WTC11 (cell line): Measurements from ENCODE around the gene FBN2.

Experiments
- ATF2 ChIP-seq: sonication (generic); formaldehyde crosslinking; IDR thresholded peaks from 2 replicates; pipeline ENCODE4 v1.8.1; 2022; ENCODE audit warnings: low read depth, missing genetic modification reagents, borderline replicate concordance
- CREB1 ChIP-seq: sonication (generic); formaldehyde crosslinking; IDR thresholded peaks from 2 replicates; pipeline ENCODE4 v1.8.0; 2023; ENCODE audit warnings: mild to moderate bottlenecking, missing genetic modification reagents
- E2F4 ChIP-seq: sonication (generic); formaldehyde crosslinking; IDR thresholded peaks from 2 replicates; pipeline ENCODE4 v1.8.1; 2022; ENCODE audit warnings: low read depth, mild to moderate bottlenecking, moderate library complexity, missing genetic modification reagents, borderline replicate concordance
- GABPB1 ChIP-seq: sonication (generic); formaldehyde crosslinking; IDR thresholded peaks from 2 replicates; pipeline ENCODE4 v1.8.1; 2023; ENCODE audit warnings: mild to moderate bottlenecking, missing genetic modification reagents
- IRF2 ChIP-seq: sonication (generic); formaldehyde crosslinking; IDR thresholded peaks from 2 replicates; pipeline ENCODE4 v1.8.0; 2022; ENCODE audit warnings: low read depth, missing genetic modification reagents, borderline replicate concordance
- NFYB ChIP-seq: sonication (generic); formaldehyde crosslinking; conservative IDR thresholded peaks from 2 replicates; pipeline ENCODE4 v1.8.0; 2022; ENCODE audit warnings: low read depth, missing genetic modification reagents
- TEAD4 ChIP-seq: sonication (generic); formaldehyde crosslinking; IDR thresholded peaks from 2 replicates; pipeline ENCODE4 v1.8.0; 2022; ENCODE audit warnings: mild to moderate bottlenecking, missing genetic modification reagents
- ZNF138 ChIP-seq: sonication (generic); formaldehyde crosslinking; conservative IDR thresholded peaks from 2 replicates; pipeline ENCODE4 v1.8.1; 2022; ENCODE audit warnings: mild to moderate bottlenecking, moderate library complexity, missing genetic modification reagents
- ZNF263 ChIP-seq: sonication (generic); formaldehyde crosslinking; IDR thresholded peaks from 2 replicates; pipeline ENCODE4 v1.8.1; 2022; ENCODE audit warnings: low read depth, mild to moderate bottlenecking, moderate library complexity, missing genetic modification reagents
- ZNF281 ChIP-seq: sonication (generic); formaldehyde crosslinking; IDR thresholded peaks from 2 replicates; pipeline ENCODE4 v1.8.0; 2023; ENCODE audit warnings: mild to moderate bottlenecking, missing genetic modification reagents
- ZNF416 ChIP-seq: fragments of 250-450 bp; sonication (Bioruptor Pico); IDR thresholded peaks from 2 replicates; pipeline ENCODE4 v1.9.0; 2021; ENCODE audit warnings: mild to moderate bottlenecking, inconsistent platforms
- TF ChIP-seq, protein P1 (sequence below): fragments of 200-600 bp; IDR thresholded peaks from 2 replicates; pipeline ENCODE4 v1.8.0; 2022; ENCODE audit warnings: antibody characterized with exemption
- TF ChIP-seq, protein P2 (sequence below): fragments of 250-450 bp; sonication (Bioruptor Pico); IDR thresholded peaks from 2 replicates; pipeline ENCODE4 v1.9.0; 2021; ENCODE audit warnings: mild to moderate bottlenecking, borderline replicate concordance
- TF ChIP-seq, protein P3 (sequence below): sonication (generic); formaldehyde crosslinking; conservative IDR thresholded peaks from 2 replicates; pipeline ENCODE4 v1.8.1; 2022; ENCODE audit warnings: mild to moderate bottlenecking, missing genetic modification reagents

DNA sequence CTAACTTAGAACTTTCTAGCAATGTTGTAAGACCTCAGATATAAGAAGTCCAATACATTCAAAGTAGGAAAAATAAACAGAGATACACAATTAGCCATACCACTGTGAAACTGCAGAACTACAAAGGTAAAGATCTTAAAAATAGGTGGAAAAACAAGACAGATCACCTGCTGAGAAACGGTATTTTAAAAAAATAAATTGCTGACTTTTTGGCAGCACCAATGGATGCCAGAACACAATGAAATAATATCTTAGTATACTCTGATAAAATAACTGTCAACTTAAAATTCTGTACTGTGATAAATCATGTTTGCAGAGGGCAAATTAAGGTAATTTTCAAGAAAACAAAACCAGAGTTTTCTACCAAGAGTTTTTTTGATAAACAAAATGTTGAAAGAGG is 138.9 kb downstream of the FBN2 start:
- TF ChIP-seq ZNF263 (CRISPR knock-in tag) (no peak), E2F4 (CRISPR knock-in tag) (no peak), ATF2 (CRISPR knock-in tag) (no peak), ZNF416 (CRISPR knock-in tag) (no peak), IRF2 (CRISPR knock-in tag) (no peak), TEAD4 (CRISPR knock-in tag) (no peak), GABPB1 (CRISPR knock-in tag) (no peak), ZNF281 (no peak), ZNF138 (CRISPR knock-in tag) (no peak), CREB1 (CRISPR knock-in tag) (no peak), NFYB (CRISPR knock-in tag) (no peak)
- TF ChIP-seq, protein P1, sequence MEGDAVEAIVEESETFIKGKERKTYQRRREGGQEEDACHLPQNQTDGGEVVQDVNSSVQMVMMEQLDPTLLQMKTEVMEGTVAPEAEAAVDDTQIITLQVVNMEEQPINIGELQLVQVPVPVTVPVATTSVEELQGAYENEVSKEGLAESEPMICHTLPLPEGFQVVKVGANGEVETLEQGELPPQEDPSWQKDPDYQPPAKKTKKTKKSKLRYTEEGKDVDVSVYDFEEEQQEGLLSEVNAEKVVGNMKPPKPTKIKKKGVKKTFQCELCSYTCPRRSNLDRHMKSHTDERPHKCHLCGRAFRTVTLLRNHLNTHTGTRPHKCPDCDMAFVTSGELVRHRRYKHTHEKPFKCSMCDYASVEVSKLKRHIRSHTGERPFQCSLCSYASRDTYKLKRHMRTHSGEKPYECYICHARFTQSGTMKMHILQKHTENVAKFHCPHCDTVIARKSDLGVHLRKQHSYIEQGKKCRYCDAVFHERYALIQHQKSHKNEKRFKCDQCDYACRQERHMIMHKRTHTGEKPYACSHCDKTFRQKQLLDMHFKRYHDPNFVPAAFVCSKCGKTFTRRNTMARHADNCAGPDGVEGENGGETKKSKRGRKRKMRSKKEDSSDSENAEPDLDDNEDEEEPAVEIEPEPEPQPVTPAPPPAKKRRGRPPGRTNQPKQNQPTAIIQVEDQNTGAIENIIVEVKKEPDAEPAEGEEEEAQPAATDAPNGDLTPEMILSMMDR: no peak
- TF ChIP-seq, protein P2, sequence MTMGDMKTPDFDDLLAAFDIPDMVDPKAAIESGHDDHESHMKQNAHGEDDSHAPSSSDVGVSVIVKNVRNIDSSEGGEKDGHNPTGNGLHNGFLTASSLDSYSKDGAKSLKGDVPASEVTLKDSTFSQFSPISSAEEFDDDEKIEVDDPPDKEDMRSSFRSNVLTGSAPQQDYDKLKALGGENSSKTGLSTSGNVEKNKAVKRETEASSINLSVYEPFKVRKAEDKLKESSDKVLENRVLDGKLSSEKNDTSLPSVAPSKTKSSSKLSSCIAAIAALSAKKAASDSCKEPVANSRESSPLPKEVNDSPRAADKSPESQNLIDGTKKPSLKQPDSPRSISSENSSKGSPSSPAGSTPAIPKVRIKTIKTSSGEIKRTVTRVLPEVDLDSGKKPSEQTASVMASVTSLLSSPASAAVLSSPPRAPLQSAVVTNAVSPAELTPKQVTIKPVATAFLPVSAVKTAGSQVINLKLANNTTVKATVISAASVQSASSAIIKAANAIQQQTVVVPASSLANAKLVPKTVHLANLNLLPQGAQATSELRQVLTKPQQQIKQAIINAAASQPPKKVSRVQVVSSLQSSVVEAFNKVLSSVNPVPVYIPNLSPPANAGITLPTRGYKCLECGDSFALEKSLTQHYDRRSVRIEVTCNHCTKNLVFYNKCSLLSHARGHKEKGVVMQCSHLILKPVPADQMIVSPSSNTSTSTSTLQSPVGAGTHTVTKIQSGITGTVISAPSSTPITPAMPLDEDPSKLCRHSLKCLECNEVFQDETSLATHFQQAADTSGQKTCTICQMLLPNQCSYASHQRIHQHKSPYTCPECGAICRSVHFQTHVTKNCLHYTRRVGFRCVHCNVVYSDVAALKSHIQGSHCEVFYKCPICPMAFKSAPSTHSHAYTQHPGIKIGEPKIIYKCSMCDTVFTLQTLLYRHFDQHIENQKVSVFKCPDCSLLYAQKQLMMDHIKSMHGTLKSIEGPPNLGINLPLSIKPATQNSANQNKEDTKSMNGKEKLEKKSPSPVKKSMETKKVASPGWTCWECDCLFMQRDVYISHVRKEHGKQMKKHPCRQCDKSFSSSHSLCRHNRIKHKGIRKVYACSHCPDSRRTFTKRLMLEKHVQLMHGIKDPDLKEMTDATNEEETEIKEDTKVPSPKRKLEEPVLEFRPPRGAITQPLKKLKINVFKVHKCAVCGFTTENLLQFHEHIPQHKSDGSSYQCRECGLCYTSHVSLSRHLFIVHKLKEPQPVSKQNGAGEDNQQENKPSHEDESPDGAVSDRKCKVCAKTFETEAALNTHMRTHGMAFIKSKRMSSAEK: no peak
- TF ChIP-seq, protein P3, sequence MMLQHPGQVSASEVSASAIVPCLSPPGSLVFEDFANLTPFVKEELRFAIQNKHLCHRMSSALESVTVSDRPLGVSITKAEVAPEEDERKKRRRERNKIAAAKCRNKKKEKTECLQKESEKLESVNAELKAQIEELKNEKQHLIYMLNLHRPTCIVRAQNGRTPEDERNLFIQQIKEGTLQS (CRISPR knock-in tag): no peak
